ENCODE measurements around the gene COX4I2. TPM values are rescaled to one million over a fixed set of nuclear protein-coding genes. Genes with fewer than 3 reads are reported as not detected.

Gene COX4I2
- polyA plus RNA-seq, 1 donor, result 7.0 TPM

DNA sequence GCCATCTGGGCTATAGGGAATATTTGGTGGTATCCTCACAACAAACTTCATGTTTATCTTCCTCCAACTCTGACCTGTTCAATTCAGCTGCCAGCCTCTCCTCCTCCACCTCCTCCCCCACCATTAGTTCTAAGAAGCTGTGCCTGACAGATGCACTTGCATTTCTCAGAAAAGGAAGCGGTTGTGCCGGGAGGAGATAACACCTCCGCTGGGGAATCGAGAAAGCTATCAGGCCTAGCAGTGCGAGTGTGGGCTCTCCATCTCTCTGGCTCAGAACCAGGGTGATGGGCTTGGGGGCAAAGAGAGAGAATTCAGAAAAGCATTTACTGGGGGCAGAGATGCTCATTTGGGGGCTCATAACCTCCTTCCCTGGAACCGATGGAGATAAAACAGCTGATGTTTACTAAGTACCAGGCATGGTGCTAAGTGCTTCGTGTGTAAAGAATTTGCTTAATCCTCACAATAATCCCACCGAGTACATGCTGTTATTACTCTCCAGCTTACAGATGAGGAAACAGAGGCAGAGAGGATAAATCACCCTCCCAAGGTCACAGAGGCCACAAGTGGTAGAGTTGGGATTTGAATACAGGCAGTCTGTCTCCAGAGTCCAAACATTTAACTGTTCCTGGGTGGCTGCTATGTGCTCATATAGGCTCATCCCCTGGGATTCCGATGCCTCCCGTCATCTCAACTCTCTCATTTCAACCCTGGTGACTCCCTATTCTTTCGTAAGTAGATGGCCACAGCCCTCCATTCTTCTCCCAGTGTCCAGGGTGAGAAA lies 38.3 kb downstream of the COX4I2 start:
- no peak for DNase-seq (ENCODE audit: low read depth)

GRCh38 chr20:31676609-31676989 lies 38.9 kb downstream of the COX4I2 start:
- no peak for DNase-seq (ENCODE audit: low read depth)

- no peak for DNase-seq (ENCODE audit: low read depth)
Measured at GRCh38 chr20:31677553-31678260, 40.0 kb downstream of the COX4I2 start.

GRCh38 chr20:31678389-31679356 lies 41.0 kb downstream of the COX4I2 start:
- DNase-seq (ENCODE audit: low read depth), result no peak

DNA sequence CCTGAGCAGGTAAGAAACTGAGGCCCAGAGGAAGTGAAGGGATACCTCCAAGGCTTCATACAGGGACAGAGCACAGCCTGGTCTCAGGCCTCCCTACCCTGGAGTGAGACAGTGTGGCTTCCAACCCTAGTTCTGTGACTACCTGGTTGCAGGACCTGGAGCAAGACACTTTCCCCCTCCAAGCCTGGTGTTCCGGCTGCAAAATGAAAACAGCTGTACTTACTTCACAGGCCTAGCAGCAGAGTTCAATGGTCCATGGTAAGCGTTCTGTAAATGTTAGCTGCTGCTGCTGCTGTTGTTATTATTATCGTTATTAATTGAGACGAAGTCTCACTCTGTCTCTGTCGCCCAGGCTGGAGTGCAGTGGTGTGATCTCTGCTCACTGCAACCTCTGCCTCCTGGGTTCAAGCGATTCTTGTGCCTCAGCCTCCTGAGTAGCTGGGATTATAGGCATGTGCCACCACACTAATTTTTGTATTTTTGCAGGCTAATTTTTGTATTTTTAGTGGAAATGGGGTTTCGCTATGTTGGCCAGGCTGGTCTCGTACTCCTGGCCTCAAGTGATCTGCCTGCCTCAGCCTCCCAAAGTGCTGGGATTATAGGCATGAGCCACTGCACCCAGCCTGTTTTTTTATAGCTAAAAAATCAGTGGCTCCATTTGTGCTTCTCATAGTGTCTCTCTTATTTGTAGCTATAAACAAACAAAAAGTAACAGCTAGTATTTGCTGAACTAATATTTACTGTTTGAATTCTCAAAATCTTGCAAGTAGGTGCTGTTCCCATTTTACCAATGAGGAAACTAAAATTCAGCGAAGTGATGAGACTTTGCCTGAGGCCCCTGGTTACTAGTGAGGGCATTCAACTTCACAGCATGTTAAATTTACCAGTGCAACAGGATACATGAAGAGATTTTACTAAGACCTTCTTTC lies 41.9 kb downstream of the COX4I2 start:
- no peak for DNase-seq (ENCODE audit: low read depth)

DNA sequence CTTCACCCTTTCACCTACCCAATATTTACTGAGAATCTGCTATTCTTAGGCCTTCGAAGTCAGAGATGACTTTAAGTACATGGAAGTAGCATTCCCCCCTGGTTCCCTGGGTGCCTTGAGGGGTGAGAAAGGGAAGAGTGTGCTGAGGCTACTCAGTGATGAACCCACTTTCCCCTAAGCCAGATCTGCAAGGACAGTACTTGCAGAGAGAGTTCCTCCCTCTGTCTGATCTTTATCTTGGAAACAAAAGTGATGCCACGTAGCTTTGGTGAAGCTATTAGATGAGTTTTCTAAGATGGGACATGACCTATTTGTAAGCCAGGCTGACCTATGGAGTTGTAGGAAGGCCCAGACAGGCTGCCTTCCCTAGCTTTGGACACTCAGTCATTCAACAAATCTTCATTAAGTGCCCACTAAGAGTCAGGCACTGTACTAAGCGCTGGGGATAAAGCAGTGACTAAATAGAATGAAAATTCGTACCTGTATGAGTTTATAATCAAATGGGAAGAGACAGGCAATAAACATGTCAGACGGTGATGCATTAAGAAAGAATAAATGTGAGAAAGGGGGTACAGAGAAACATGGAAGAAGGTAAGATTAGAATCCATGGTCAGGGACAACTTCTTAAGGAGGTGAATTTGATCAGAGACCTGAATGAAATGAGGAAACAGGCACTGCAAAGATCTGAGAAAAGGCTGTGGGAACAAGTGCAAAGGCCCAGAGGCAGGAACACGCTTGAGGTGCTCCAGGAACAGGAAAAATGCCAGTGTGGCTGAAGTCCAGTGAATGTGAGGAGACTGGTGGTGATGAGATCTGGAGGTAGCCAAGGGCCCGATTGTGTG lies 42.8 kb downstream of the COX4I2 start:
- no peak for DNase-seq (ENCODE audit: low read depth)

DNA sequence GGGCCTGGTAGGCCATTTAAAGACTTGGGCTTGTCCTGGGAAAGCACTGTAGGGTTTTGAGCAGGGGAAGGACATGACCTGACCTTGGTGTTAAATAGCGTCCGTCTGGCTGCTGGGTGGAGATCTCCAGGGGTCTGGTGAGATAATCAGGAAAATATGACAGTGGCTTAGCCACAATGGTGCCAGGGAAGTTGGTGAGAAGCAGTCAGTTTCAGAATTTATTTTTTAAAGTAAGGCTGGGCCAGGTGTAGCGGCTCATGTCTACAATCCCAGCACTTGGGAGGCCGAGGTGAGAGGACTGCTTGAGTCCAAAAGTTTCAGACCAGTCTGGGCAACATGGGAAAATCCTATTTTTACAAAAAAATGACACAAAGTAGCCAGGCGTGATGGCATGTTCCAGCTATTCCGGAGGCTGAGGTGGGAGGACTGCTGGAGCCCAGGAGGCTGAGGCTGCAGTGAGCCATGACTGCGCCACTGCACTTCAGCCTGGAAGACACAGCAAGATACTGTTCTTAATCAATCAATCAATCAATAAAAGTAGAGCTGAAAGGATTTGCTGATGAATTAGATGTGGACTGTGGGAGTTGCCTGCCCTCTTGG lies 43.5 kb downstream of the COX4I2 start:
- no peak for DNase-seq (ENCODE audit: low read depth)

DNA sequence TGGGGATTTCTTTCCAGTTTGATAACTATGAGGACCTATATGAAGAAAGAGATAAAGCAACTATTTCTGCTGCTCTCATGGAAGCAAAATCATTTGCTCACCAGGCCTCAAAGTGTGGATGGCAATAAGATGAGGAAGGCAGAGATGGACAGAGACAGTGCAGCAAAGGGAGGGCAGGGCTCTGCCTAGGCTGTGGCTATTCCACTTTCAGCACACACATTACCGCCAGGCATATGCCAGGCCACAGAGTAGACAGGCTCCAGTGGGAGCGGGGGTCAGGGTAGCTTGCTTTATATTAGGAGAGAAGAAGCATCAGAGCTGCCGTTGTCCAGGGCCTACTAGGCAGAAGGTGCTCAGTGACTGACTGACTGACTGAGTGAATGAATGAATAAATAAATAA lies 44.1 kb downstream of the COX4I2 start:
- no peak for DNase-seq (ENCODE audit: low read depth)

GRCh38 chr20:31682352-31682751 lies 44.6 kb downstream of the COX4I2 start:
- no peak for DNase-seq (ENCODE audit: low read depth)

GRCh38 chr20:31682927-31683326 lies 45.2 kb downstream of the COX4I2 start:
- DNase-seq (ENCODE audit: low read depth), result no peak

- no peak for DNase-seq (ENCODE audit: low read depth)
Measured at GRCh38 chr20:31684153-31685015, 46.7 kb downstream of the COX4I2 start.

DNA sequence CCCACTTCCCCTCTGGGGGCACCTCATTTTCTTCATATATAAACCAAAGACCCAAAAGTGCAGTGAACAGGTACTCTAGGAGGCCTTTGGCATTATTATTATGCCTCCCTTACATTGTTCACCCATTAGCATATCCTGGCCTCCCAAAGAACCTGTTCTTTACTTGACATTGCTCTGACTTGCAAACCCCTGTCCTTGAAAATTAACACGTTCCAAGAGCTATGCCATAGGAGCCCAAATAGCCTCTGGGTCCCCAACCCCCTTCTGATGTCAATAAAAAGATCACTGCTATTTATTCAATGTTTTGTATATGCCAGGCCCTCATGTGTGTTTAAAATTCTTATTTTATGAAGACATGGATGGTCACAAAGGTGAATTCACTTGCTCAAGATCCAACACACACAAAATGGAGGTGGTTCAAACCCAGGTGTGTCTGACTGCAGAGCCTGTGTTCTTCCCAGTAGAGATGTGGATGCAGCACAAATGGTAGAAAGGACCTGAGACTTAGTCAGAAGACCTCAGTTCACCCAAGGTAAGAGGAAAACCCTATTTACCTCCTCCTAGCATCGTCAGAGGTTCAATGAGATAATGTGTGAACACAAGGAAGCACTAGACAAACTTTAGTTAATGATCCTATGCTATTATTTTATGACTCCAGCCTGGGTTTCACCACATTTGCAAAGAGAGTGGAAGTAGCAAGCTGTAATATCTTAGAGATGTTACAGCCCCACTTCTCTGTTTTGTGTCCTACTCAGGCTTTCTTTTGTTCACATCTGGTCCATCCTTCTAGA lies 48.3 kb downstream of the COX4I2 start:
- DNase-seq (ENCODE audit: low read depth), result no peak

DNA sequence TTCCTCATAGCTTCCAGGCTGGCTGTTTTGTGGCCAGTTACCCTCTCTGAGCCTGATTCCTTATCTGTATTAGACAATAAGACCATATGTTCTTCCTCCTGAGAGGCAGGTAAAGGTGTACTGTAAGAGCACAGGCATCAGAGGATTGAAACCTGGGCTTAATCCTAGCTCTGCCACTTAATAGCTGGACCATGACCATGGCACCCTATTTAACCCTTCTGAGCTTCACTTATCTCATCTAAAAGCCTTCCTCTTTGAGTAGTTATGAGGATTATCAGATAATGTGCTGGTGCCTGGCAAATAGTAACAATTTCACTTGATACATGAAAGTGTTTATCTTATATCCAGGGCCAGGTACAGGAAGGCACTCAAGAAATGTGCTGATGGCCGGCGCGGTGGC lies 50.1 kb downstream of the COX4I2 start:
- DNase-seq (ENCODE audit: low read depth), result no peak

DNA sequence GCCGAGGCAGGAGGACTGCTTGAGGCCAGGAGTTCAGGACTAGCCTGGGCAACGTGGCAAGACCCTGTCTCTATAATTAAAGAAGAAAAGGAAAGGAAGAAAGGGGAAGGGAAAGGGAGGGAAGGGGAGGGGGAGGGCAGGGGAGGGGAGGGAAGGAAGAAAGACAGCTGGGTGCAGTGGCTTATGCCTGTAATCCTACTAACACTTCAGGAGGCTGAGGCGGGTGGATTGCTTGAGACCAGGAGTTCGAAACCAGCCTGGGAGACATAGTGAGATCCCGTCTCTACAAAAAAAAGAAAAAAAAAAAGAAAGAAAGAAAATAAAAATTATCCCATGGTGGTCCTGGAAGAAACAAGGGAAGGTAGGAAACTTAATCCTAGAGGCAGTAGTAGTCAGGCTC lies 51.4 kb downstream of the COX4I2 start:
- no peak for DNase-seq (ENCODE audit: low read depth)

DNA sequence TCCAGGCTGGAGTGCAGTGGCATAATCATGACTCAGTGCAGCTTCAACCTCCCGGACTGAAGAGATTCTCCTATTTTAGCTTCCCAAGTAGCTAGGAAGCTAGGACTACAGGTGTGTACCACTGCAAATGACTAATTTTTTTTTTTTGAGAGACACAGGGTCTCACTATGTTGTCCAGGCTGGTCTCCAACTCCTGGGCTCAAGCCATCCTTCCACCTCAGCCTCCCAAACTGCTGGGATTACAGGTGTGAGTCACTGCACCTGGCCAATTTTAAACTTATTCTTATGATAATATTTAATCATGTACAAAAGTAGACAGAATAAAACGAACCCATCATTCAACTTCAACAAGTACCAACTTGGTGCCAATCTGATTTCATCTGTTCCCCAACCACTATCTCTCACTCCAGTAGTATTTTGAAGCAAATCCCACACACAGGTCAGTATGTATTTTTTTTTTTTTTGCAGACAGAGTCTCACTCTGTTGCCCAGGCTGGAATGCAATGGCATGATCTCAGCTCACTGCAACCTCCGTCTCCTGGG lies 52.5 kb downstream of the COX4I2 start:
- no peak for DNase-seq (ENCODE audit: low read depth)

DNA sequence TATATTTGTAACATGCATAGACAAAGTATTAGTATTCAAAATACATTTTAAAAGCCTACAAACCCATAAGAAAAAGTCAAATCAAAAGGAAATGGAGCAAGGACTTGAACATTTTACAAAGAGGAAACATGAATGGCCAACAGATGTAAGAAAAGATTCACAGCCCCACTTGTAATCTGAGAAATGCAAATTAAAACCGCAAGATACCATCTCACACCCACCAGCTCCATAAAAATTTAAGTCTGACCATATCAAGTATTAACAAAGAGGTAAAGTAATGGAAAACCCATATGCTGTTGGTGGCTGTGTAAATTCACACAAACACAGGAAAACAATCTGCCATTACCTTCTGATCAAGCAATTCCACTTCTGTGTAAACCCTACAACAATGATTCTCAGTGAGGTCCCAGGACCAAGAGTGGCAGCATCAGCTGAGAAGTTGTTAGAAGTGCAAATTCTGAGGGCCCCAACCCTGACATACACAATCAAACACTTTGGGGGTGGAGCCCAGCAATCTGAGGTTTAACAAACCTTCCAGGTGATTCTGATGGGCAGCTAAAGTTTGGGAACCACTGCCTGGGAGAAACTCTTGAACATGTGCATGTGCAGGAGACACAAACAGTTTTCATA lies 54.0 kb downstream of the COX4I2 start:
- DNase-seq (ENCODE audit: low read depth), result no peak

- DNase-seq (ENCODE audit: low read depth), result no peak
Measured at GRCh38 chr20:31693402-31693801, 55.7 kb downstream of the COX4I2 start.

Data from forelimb muscle (tissue), 1 donor.